A549 (cell line): ENCODE measurements around the gene EPB41L5. TPM values are rescaled to one million over a fixed set of nuclear protein-coding genes. Genes with fewer than 3 reads are reported as not detected.

Experiments
- ATAC-seq, 2 experiments: fragments of 200-7000 bp in 1 of 2; fragments of >200 bp in 1 of 2; cut with Nextera tagmentation in 1 of 2; cut with Tn5 transposase in 1 of 2; 3 replicates each; pipeline versions ENCODE4 v1.8.0 to v1.9.1; 2018 to 2020; ENCODE audit warnings: mild to moderate bottlenecking in 1 of 2, moderate library complexity in 1 of 2
- CTCF ChIA-PET: fragments of 300-600 bp; sonication (Branson Sonifier 250); formaldehyde crosslinking; extraction: SDS; loops from one replicate; lab custom pipeline; 2021; ENCODE audit warnings: antibody characterized with exemption, inconsistent platforms; lab: Yijun Ruan, JAX
- POLR2A ChIA-PET: fragments of 350-600 bp; formaldehyde crosslinking; extraction: SDS; loops from one replicate; lab custom pipeline; 2021; ENCODE audit warnings: antibody characterized with exemption, inconsistent platforms; lab: Yijun Ruan, JAX
- DNase-seq, 2 experiments: peaks; one replicate each; pipeline versions ENCODE4 v3.0.0 to v3.0.0-alpha.2; 2011 to 2016; ENCODE audit warnings: low read depth in 1 of 2, low spot score in 1 of 2
- FAIRE-seq: peaks from 2 replicates; lab custom pipeline; 2011; peaks lifted over from hg19 to GRCh38; lab: Jason Lieb, UNC
- H3K27ac ChIP-seq, 2 experiments: fragments of >200 bp; sonication (Bioruptor Twin); formaldehyde crosslinking; 3 replicates each; pipeline ENCODE4 v1.5.1; 2016 to 2017
- H3K4me1 ChIP-seq: fragments of >200 bp; sonication (Bioruptor Twin); formaldehyde crosslinking; 3 replicates; pipeline ENCODE4 v1.6.1; 2016
- H3K4me2 ChIP-seq: fragments of >200 bp; sonication (Bioruptor Twin); formaldehyde crosslinking; 3 replicates; pipeline ENCODE4 v1.6.1; 2016
- H3K4me3 ChIP-seq: fragments of >200 bp; sonication (Bioruptor Twin); formaldehyde crosslinking; 3 replicates; pipeline ENCODE4 v1.5.1; 2016
- H3K9me3 ChIP-seq: fragments of >200 bp; sonication (Bioruptor Twin); formaldehyde crosslinking; 3 replicates; pipeline ENCODE4 v1.6.1; 2016
- BHLHE40 ChIP-seq: IDR thresholded peaks from 2 replicates; pipeline ENCODE4 v1.6.1; 2012; ENCODE audit warnings: low read depth, low read length, inconsistent platforms
- CBX2 ChIP-seq: fragments of 200-600 bp; sonication (generic); IDR thresholded peaks from 2 replicates; pipeline ENCODE4 v1.6.1; 2016; ENCODE audit warnings: low read depth, mild to moderate bottlenecking, borderline replicate concordance
- CBX8 ChIP-seq: fragments of 200-600 bp; sonication (generic); IDR thresholded peaks from 2 replicates; pipeline ENCODE4 v1.6.1; 2016
- CHD4 ChIP-seq: fragments of 200-600 bp; sonication (generic); IDR thresholded peaks from 2 replicates; pipeline ENCODE4 v1.6.1; 2016; ENCODE audit warnings: antibody characterized with exemption, mild to moderate bottlenecking, borderline replicate concordance
- E2F6 ChIP-seq: IDR thresholded peaks from 2 replicates; pipeline ENCODE4 v1.6.1; 2012; ENCODE audit warnings: low read depth, borderline replicate concordance
- EHF ChIP-seq: fragments of 250-450 bp; sonication (Bioruptor Pico); IDR thresholded peaks from 2 replicates; pipeline ENCODE4 v1.5.0; 2020; ENCODE audit warnings: mild to moderate bottlenecking
- EP300 ChIP-seq, 2 experiments: fragments of >200 bp; sonication (Bioruptor Twin); formaldehyde crosslinking; IDR thresholded peaks; 2 replicates in 1 of 2; 3 replicates in 1 of 2; pipeline ENCODE4 v1.6.1; 2016 to 2017
- ESRRA ChIP-seq: fragments of 150-350 bp; IDR thresholded peaks from 2 replicates; pipeline ENCODE4 v1.6.1; 2014; ENCODE audit warnings: mild to moderate bottlenecking, low read length, borderline replicate concordance
- FOSB ChIP-seq: fragments of 250-450 bp; sonication (Bioruptor Pico); IDR thresholded peaks from 2 replicates; pipeline ENCODE4 v1.5.0; 2020; ENCODE audit warnings: mild to moderate bottlenecking, moderate library complexity
- FOXS1 ChIP-seq: fragments of 250-450 bp; sonication (Bioruptor Pico); IDR thresholded peaks from 2 replicates; pipeline ENCODE4 v1.5.0; 2020; ENCODE audit warnings: mild to moderate bottlenecking, moderate library complexity
- HDAC2 ChIP-seq: fragments of 200-600 bp; sonication (generic); IDR thresholded peaks from 2 replicates; pipeline ENCODE4 v1.6.1; 2016
- JUNB ChIP-seq: fragments of >200 bp; sonication (Bioruptor Twin); formaldehyde crosslinking; IDR thresholded peaks from 2 replicates; pipeline ENCODE4 v1.6.1; 2016
- MYC ChIP-seq: IDR thresholded peaks from 2 replicates; pipeline ENCODE4 v1.6.1; 2012; ENCODE audit warnings: mild to moderate bottlenecking, inconsistent platforms, low read length, improper control_type of control experiment, borderline replicate concordance
- NFE2L2 ChIP-seq: fragments of 150-350 bp; conservative IDR thresholded peaks from 2 replicates; pipeline ENCODE4 v1.6.1; 2014; ENCODE audit warnings: low read length
- NPAS2 ChIP-seq: fragments of 250-450 bp; sonication (Bioruptor Pico); IDR thresholded peaks from 2 replicates; pipeline ENCODE4 v1.8.0; 2022; ENCODE audit warnings: mild to moderate bottlenecking, moderate library complexity, borderline replicate concordance
- PBX3 ChIP-seq: IDR thresholded peaks from 2 replicates; pipeline ENCODE4 v1.6.1; 2012
- PHF8 ChIP-seq: fragments of 200-600 bp; sonication (generic); IDR thresholded peaks from 2 replicates; pipeline ENCODE4 v1.6.1; 2016; ENCODE audit warnings: low read depth, mild to moderate bottlenecking, antibody characterized with exemption, moderate library complexity, borderline replicate concordance
- RARB ChIP-seq: fragments of 250-450 bp; sonication (Bioruptor Pico); IDR thresholded peaks from 2 replicates; pipeline ENCODE4 v1.8.0; 2021; ENCODE audit warnings: mild to moderate bottlenecking, moderate library complexity
- RCOR1 ChIP-seq: fragments of 150-350 bp; IDR thresholded peaks from 2 replicates; pipeline ENCODE4 v1.6.1; 2014; ENCODE audit warnings: antibody characterized with exemption, low read length, low read depth
- REST ChIP-seq: fragments of 200-600 bp; sonication (generic); IDR thresholded peaks from 2 replicates; pipeline ENCODE4 v1.6.1; 2016; ENCODE audit warnings: antibody characterized with exemption, mild to moderate bottlenecking, moderate library complexity
- RFX5 ChIP-seq: fragments of 450-650 bp; IDR thresholded peaks from 2 replicates; pipeline ENCODE4 v1.7.1; 2014; ENCODE audit warnings: antibody characterized with exemption, mild to moderate bottlenecking, moderate library complexity
- SMC3 ChIP-seq: fragments of >200 bp; sonication (Bioruptor Twin); formaldehyde crosslinking; IDR thresholded peaks from 3 replicates; pipeline ENCODE4 v1.6.1; 2018; ENCODE audit warnings: inconsistent platforms
- SREBF2 ChIP-seq: fragments of 450-650 bp; IDR thresholded peaks from 2 replicates; pipeline ENCODE4 v1.6.1; 2014; ENCODE audit warnings: mild to moderate bottlenecking, moderate library complexity
- TFCP2L1 ChIP-seq: fragments of 250-450 bp; sonication (Bioruptor Pico); IDR thresholded peaks from 2 replicates; pipeline ENCODE4 v1.5.0; 2021; ENCODE audit warnings: mild to moderate bottlenecking
- USF2 ChIP-seq: fragments of 450-650 bp; IDR thresholded peaks from 2 replicates; pipeline ENCODE4 v1.6.1; 2014; ENCODE audit warnings: antibody characterized with exemption
- ZFP36 ChIP-seq: fragments of 450-650 bp; IDR thresholded peaks from 2 replicates; pipeline ENCODE4 v1.6.1; 2014; ENCODE audit warnings: borderline replicate concordance; ENCODE audit not compliant: partially characterized antibody
- ZNF302 ChIP-seq: fragments of 250-450 bp; sonication (Bioruptor Pico); IDR thresholded peaks from 2 replicates; pipeline ENCODE4 v1.9.0; 2021; ENCODE audit warnings: inconsistent platforms, mild to moderate bottlenecking, moderate library complexity
- WGBS: methylation state at CpG from one replicate; pipeline ENCODE4 v1.1.6; 2017; ENCODE audit errors: missing lambda C conversion rate; 5-methylcytosine and 5-hydroxymethylcytosine counted together
- polyA plus RNA-seq, 4 experiments: library from polyadenylated mRNA; depleted of rRNA in 3 of 4; stranded (reverse); fragments of >200 nt; fragmentation: RNase III in 1 of 4; extraction: RNeasy Plus Mini Kit Qiagen cat#74134 plus additional on column Dnase treatment in 1 of 4; gene quantifications; 2 replicates in 3 of 4; 3 replicates in 1 of 4; pipeline ENCODE4 v1.2.3, GENCODE V29; 2011 to 2017
- TF ChIP-seq, protein P1 (sequence below): IDR thresholded peaks from 2 replicates; pipeline ENCODE4 v1.6.1; 2012

Gene EPB41L5
- polyA plus RNA-seq, 2 of the 4 experiments (the other 2 are of a cell fraction): 5.8 to 33.0 TPM

DNA sequence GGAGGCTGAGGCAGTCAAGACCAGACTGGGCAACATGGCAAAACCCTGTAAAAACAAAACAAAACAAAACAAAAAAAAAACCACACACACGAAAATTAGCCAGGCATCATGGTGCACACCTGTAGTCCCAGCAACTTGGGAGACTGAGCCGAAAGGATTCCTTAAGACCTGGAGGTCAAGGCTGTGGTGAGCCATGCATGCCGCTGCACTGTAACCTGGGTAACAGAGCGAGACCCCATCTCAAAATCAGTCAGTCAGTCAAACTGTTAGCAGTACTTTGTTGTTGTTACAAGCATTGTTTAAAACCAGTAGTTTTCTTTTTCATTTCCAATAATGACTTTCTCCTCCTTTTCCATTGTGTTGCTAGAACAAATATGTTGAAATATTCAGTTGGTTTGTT is 21.7 kb downstream of the EPB41L5 start:
- no peaks in the 10 kb centered on the region for H3K9me3 ChIP-seq
- CTCF ChIA-PET: no interaction called here
- H3K4me3 ChIP-seq: no peak overlapping the region
- DNase-seq: no peak
- no peak overlapping the region for H3K27ac ChIP-seq
- H3K4me1 ChIP-seq: peaks cover 11% of the 10 kb centered on the region
- no peak for ATAC-seq
- FAIRE-seq: no peak
- no peak for TF ChIP-seq SREBF2
- no peak for TF ChIP-seq USF2
- no peak for TF ChIP-seq CBX8
- no peak for TF ChIP-seq MYC
- no peak for TF ChIP-seq NPAS2 (CRISPR knock-in tag)
- no peak for TF ChIP-seq FOSB
- TF ChIP-seq TFCP2L1 (CRISPR knock-in tag): no peak
- no peak for TF ChIP-seq SMC3
- no peak overlapping the region for H3K4me2 ChIP-seq
- 88% methylated on average over 4 of the region's 4 CpGs for WGBS
- POLR2A ChIA-PET: no interaction called here

GRCh38 chr2:120036145-120036544 is 23.3 kb downstream of the EPB41L5 start:
- TF ChIP-seq PBX3 (no peak), REST (no peak), BHLHE40 (no peak), E2F6 (no peak), NFE2L2 (no peak), USF2 (no peak), CBX2 (no peak), HDAC2 (no peak), ESRRA (no peak)
- TF ChIP-seq, protein P1, sequence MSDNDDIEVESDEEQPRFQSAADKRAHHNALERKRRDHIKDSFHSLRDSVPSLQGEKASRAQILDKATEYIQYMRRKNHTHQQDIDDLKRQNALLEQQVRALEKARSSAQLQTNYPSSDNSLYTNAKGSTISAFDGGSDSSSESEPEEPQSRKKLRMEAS: no peak
- WGBS: 88% methylated on average over 1 of the region's 1 CpG
- FAIRE-seq: no peak
- no peak for ATAC-seq
- DNase-seq: no peak
- H3K4me2 ChIP-seq: peak overlapping the region; percentile 55; the same call in 2 of the 3 replicates
- no peak overlapping the region for H3K27ac ChIP-seq
- peaks cover 11% of the 10 kb centered on the region for H3K4me1 ChIP-seq
- ChIA-PET CTCF (no interaction called here), POLR2A (no interaction called here)
- no peaks in the 10 kb centered on the region for H3K9me3 ChIP-seq
- H3K4me3 ChIP-seq: no peak overlapping the region

- no peaks in the 10 kb centered on the region for H3K9me3 ChIP-seq
- ATAC-seq (no peak), FAIRE-seq (no peak), DNase-seq (no peak)
- no peak overlapping the region for H3K4me2 ChIP-seq
- no peak overlapping the region for H3K4me3 ChIP-seq
- ChIA-PET POLR2A (no interaction called here), CTCF (no interaction called here)
- H3K4me1 ChIP-seq: peaks cover 11% of the 10 kb centered on the region
- 77% methylated on average over 4 of the region's 4 CpGs for WGBS
- no peak overlapping the region for H3K27ac ChIP-seq
- no peak for TF ChIP-seq MYC
- no peak for TF ChIP-seq CHD4
- TF ChIP-seq EP300 (IDR thresholded peaks at IDR 0.05): no peak
- no peak for TF ChIP-seq ZFP36
- TF ChIP-seq JUNB: no peak
- no peak for TF ChIP-seq ESRRA
- TF ChIP-seq RCOR1: no peak
- no peak for TF ChIP-seq EHF (CRISPR knock-in tag)
- TF ChIP-seq ZNF302 (CRISPR knock-in tag): no peak
- TF ChIP-seq PHF8: no peak
- no peak for TF ChIP-seq TFCP2L1 (CRISPR knock-in tag)
- no peak for TF ChIP-seq RARB
- no peak for TF ChIP-seq RFX5
- no peak for TF ChIP-seq FOXS1 (CRISPR knock-in tag)
- no peak for TF ChIP-seq PBX3
These were observed 25.2 kb downstream of the EPB41L5 start for GRCh38 chr2:120037995-120038541.
